Testis (tissue), 2 donors: Measurements from ENCODE around the gene BCL6B.

ENCODE experiments used
- POLR2A ChIP-seq: fragments of 450-650 bp; IDR thresholded peaks from one replicate; pipeline ENCODE4 v1.6.1; 2017; ENCODE audit warnings: antibody characterized with exemption, mild to moderate bottlenecking, moderate library complexity
- TF ChIP-seq, protein P1 (sequence below), 3 experiments: fragments of 450-650 bp in 2 of 3; fragments of 200-600 bp in 1 of 3; sonication (generic) in 1 of 3; IDR thresholded peaks; one replicate each; pipeline ENCODE4 v1.5.1; 2016 to 2019; ENCODE audit warnings: antibody characterized with exemption in 3 of 3, mild to moderate bottlenecking in 2 of 3, moderate library complexity in 1 of 3

DNA sequence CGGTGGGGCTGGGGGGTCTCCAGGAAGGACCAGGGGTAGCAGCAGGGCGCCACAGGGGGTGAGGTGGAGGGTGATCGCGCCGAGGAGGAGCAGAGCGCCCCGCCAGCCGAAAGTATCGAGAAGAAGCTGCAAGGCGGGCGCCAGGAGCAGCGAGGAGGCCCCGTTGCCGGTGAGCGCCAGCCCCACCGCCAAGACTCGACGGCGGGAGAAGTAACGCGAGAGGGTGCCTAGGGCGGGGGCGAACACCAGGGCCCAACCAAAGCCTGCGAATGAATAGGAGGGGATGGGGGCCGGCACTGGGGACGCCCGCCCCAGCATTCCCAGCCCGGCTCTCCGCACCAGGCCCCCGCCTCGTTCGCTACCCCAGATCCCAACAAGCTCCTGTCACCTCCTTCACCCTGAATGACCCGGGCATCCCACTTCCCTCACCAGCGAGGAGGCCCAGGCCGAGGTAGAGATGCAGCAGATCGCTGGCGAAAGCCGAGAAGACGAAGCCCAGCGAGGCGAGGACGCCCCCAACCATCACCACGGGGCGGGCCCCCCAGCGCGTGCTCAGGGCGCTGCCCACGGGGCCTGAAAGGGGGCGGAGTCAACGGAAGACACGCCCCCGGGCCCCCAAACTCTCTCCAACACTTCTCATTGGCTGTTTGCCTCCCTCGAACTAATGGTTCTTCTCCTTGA is 19.8 kb downstream of the BCL6B start:
- TF ChIP-seq, protein P1, sequence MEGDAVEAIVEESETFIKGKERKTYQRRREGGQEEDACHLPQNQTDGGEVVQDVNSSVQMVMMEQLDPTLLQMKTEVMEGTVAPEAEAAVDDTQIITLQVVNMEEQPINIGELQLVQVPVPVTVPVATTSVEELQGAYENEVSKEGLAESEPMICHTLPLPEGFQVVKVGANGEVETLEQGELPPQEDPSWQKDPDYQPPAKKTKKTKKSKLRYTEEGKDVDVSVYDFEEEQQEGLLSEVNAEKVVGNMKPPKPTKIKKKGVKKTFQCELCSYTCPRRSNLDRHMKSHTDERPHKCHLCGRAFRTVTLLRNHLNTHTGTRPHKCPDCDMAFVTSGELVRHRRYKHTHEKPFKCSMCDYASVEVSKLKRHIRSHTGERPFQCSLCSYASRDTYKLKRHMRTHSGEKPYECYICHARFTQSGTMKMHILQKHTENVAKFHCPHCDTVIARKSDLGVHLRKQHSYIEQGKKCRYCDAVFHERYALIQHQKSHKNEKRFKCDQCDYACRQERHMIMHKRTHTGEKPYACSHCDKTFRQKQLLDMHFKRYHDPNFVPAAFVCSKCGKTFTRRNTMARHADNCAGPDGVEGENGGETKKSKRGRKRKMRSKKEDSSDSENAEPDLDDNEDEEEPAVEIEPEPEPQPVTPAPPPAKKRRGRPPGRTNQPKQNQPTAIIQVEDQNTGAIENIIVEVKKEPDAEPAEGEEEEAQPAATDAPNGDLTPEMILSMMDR (IDR thresholded peaks at IDR 0.05), result no peak
- TF ChIP-seq POLR2A, result no peak
